Brain microvascular endothelial cell (primary cell): ENCODE results near the gene FGF1.

Experiments used
- DNase-seq: peaks from one replicate; pipeline ENCODE4 v3.0.0-alpha.2; 2020
- H3K27ac ChIP-seq: fragments of 250-450 bp; sonication (Bioruptor Pico); 2 replicates; pipeline ENCODE4 v1.5.1; 2020; ENCODE audit warnings: mild to moderate bottlenecking, moderate library complexity
- H3K27me3 ChIP-seq: fragments of 250-450 bp; sonication (Bioruptor Pico); replicated peaks from 2 replicates; pipeline ENCODE4 v1.5.1; 2020; ENCODE audit warnings: mild to moderate bottlenecking
- H3K36me3 ChIP-seq: fragments of 250-450 bp; sonication (Bioruptor Pico); replicated peaks from 2 replicates; pipeline ENCODE4 v1.5.1; 2020; ENCODE audit warnings: mild to moderate bottlenecking
- H3K4me3 ChIP-seq: 2 replicates; pipeline ENCODE4 v1.5.1; 2011; ENCODE audit warnings: low read depth, mild to moderate bottlenecking, control low read depth, low read length, moderate library complexity
- CTCF ChIP-seq: IDR thresholded peaks from 2 replicates; pipeline ENCODE4 v1.5.1; 2011; ENCODE audit warnings: low read depth, mild to moderate bottlenecking, moderate library complexity, low read length, control low read depth, inconsistent platforms; ENCODE audit errors: missing control alignments
- in situ Hi-C: cut with HindIII; loops from 2 replicates; pipeline ENCODE4 v1.10.0; 2017; ENCODE audit warnings: low sequenced_read_pairs, low pct_ligation_motif_present

Gene FGF1

GRCh38 chr5:142597025-142597424, 88.9 kb downstream of the FGF1 start:
- in situ Hi-C loops: no loop called here

GRCh38 chr5:142592365-142592764, 93.5 kb downstream of the FGF1 start:
- TF ChIP-seq CTCF: no peak
- H3K4me3 ChIP-seq: no peak overlapping the region
- no peak for DNase-seq
- no peak overlapping the region for H3K27ac ChIP-seq
- no peaks in the 10 kb centered on the region for H3K27me3 ChIP-seq
- H3K36me3 ChIP-seq: no peaks in the 10 kb centered on the region
- in situ Hi-C loops: no loop called here

More at GRCh38 chr5:142597025-142597424, 88.9 kb downstream of the FGF1 start:
- Histone ChIP-seq H3K27ac (no peak overlapping the region), H3K4me3 (no peak overlapping the region), H3K36me3 (no peaks in the 10 kb centered on the region), H3K27me3 (no peaks in the 10 kb centered on the region)
- TF ChIP-seq CTCF: no peak
- DNase-seq: no peak

- no peak overlapping the region for H3K4me3 ChIP-seq
- H3K27me3 ChIP-seq: no peaks in the 10 kb centered on the region
- no peaks in the 10 kb centered on the region for H3K36me3 ChIP-seq
- no peak for TF ChIP-seq CTCF
- DNase-seq: no peak
- no peak overlapping the region for H3K27ac ChIP-seq
- in situ Hi-C loops: no loop called here
Measured at GRCh38 chr5:142590451-142591231, 95.2 kb downstream of the FGF1 start.

GRCh38 chr5:142589720-142590119, 96.2 kb downstream of the FGF1 start:
- Histone ChIP-seq H3K4me3 (no peak overlapping the region), H3K36me3 (no peaks in the 10 kb centered on the region), H3K27me3 (no peaks in the 10 kb centered on the region), H3K27ac (no peak overlapping the region)
- in situ Hi-C loops: no loop called here
- TF ChIP-seq CTCF: no peak
- DNase-seq: no peak

GRCh38 chr5:142587354-142587965, 98.4 kb downstream of the FGF1 start:
- TF ChIP-seq CTCF: peak; percentile 77
- in situ Hi-C loops: no loop called here
- Histone ChIP-seq H3K36me3 (no peaks in the 10 kb centered on the region), H3K27ac (no peak overlapping the region), H3K4me3 (no peak overlapping the region), H3K27me3 (no peaks in the 10 kb centered on the region)
- peak; percentile 56 for DNase-seq
